ENCODE measurements around the gene USH1C. TPM values are rescaled to one million over a fixed set of nuclear protein-coding genes. Genes with fewer than 3 reads are reported as not detected.

Gene USH1C
- total RNA-seq, 2 donors from 2014 or later: not detected

DNA sequence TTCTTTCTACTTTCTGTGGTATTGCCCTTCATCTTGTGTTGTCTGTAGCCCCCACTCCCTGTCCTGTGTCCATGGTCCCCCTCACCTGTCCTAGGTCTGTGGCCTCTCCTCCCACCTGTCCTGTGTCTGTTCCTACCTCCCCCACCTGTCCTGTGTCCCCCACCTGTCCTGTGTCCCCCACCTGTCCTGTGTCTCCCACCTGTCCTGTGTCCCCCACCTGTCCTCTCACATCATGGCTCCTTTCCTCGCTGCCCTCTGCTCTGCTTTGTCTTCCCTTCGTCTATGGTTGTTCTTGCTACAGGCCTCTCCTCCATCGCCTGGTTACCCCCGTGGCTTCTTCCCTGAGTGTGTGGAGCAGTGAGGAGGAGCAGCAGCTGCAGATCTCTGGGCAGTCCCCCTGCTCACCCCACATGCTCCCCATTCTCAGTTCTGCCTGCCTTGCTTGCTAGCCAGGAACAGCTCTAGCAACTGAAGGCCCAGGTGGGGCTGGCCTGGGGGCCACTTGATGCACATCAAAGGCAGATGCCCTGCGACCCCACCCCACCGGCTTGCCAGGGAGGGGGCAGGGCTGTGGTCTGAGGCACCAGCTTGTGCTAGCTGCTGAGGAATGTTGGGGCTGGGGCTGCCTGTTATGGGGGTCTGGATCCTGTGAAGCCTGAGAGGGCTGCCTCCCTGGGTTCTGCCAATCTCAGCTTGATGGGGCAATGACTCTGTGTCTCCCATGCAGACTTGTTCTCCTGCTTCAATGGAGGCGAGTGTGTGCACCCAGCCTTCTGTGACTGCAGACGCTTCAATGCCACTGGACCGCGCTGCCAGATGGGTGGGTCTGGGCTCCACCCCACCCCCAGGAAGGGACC, 8.4 kb upstream of the USH1C start:
- Histone ChIP-seq H3K27ac (no peak overlapping the region), H3K4me1 (replicated peaks) (no peaks in the 10 kb centered on the region), H3K4me3 (no peak overlapping the region), H3K36me3 (no peaks in the 10 kb centered on the region), H3K27me3 (replicated peaks; ENCODE audit: insufficient read depth) (no peaks in the 10 kb centered on the region), H3K9me3 (no peaks in the 10 kb centered on the region)
- DNase-seq (ENCODE audit: low spot score): no peak
- no peak for TF ChIP-seq CTCF (IDR thresholded peaks at IDR 0.05)
- TF ChIP-seq POLR2A (IDR thresholded peaks at IDR 0.05): no peak
- TF ChIP-seq POLR2AphosphoS5 (IDR thresholded peaks at IDR 0.05): no peak
- WGBS: 84% methylated on average over 10 of the region's 10 CpGs
- intact Hi-C loops (cut with DNase I): no loop called here

DNA sequence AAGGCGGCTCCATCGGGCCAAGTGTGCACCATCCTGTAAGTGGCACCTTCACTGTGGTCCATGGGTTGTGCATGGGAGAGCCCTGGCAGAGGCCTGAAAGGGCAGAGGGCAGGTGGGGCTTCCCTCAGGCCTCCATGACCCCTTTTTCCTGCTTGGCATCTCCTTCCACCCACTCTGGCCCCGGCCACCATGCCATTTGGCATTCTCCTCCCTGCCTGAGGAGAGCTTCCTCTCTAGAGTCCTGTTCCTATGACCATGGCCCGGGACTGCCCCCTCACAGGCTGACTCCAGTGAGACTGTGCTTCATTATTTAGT, 7.8 kb upstream of the USH1C start:
- WGBS: 91% methylated on average over 4 of the region's 4 CpGs
- TF ChIP-seq POLR2A (IDR thresholded peaks at IDR 0.05) (no peak), POLR2AphosphoS5 (IDR thresholded peaks at IDR 0.05) (no peak), CTCF (IDR thresholded peaks at IDR 0.05) (no peak)
- DNase-seq (ENCODE audit: low spot score): no peak
- H3K4me3 ChIP-seq: no peak overlapping the region
- H3K27me3 ChIP-seq (replicated peaks; ENCODE audit: insufficient read depth): no peaks in the 10 kb centered on the region
- H3K27ac ChIP-seq: no peak overlapping the region
- H3K9me3 ChIP-seq: no peaks in the 10 kb centered on the region
- H3K4me1 ChIP-seq (replicated peaks): no peaks in the 10 kb centered on the region
- intact Hi-C loops (cut with DNase I): no loop called here
- no peaks in the 10 kb centered on the region for H3K36me3 ChIP-seq

DNA sequence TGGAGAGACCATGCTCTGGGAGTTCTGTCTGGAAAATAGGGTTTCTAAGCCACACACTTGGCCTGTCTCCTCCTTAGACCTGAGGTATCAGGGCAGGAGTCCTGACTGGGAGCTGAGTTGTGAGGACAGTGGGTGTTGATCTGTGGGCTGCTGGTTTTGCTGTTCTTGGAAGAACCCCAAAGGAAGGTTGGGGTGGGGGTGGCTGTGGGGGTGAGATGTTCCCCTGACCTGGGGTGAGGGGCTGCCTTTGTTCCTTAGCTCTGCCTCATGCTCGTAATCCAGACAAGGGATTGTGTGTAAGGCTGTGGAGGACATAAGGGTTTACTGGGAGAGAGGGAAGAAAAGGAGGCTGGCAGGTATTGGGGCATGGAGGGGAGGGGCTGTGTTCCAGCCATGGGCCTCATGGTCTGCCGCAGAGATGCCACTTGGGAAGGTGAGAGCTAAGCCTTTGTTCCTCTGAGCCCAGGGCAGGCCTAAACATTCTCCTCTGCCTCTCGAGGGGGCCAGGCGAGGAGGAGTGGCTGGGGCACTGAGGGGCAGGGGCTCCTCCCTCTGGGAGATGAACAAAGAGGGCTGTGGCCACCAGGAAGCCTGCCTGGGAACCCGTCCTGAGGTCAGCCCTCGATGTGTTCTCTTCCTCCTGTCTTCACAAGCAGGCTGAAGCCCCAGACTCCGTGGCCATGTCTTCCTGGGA, 7.3 kb upstream of the USH1C start:
- DNase-seq (ENCODE audit: low spot score): no peak
- Histone ChIP-seq H3K4me1 (replicated peaks) (no peaks in the 10 kb centered on the region), H3K36me3 (no peaks in the 10 kb centered on the region), H3K4me3 (no peak overlapping the region), H3K27me3 (replicated peaks; ENCODE audit: insufficient read depth) (no peaks in the 10 kb centered on the region), H3K9me3 (no peaks in the 10 kb centered on the region), H3K27ac (no peak overlapping the region)
- intact Hi-C loops (cut with DNase I): no loop called here
- TF ChIP-seq POLR2AphosphoS5 (IDR thresholded peaks at IDR 0.05): no peak
- TF ChIP-seq CTCF (IDR thresholded peaks at IDR 0.05): no peak
- no peak for TF ChIP-seq POLR2A (IDR thresholded peaks at IDR 0.05)
- 54% methylated on average over 7 of the region's 7 CpGs for WGBS

- TF ChIP-seq CTCF (IDR thresholded peaks at IDR 0.05): no peak
- no peak for TF ChIP-seq POLR2A (IDR thresholded peaks at IDR 0.05)
- TF ChIP-seq POLR2AphosphoS5 (IDR thresholded peaks at IDR 0.05): no peak
- Histone ChIP-seq H3K36me3 (no peaks in the 10 kb centered on the region), H3K27me3 (replicated peaks; ENCODE audit: insufficient read depth) (no peaks in the 10 kb centered on the region), H3K27ac (no peak overlapping the region), H3K4me3 (no peak overlapping the region), H3K9me3 (no peaks in the 10 kb centered on the region), H3K4me1 (replicated peaks) (no peaks in the 10 kb centered on the region)
- 65% methylated on average over 12 of the region's 12 CpGs for WGBS
- intact Hi-C loops (cut with DNase I): no loop called here
- no peak for DNase-seq (ENCODE audit: low spot score)
These were observed 6.5 kb upstream of the USH1C start for GRCh38 chr11:17550450-17551346.

Data from prostate gland (tissue), 2 donors.